SU-DHL-6 (cell line): ENCODE results near the gene ERMP1.

Source experiments
- H2AFZ ChIP-seq: fragments of 200-600 bp; sonication (generic); 2 replicates; pipeline ENCODE4 v1.6.1; 2014; ENCODE audit warnings: low read depth, mild to moderate bottlenecking, moderate library complexity, mixed read lengths, antibody characterized with exemption, low read length; ENCODE audit not compliant: severe bottlenecking
- H3F3A ChIP-seq: fragments of 200-600 bp; shearing (Covaris generic); 2 replicates; pipeline ENCODE4 v1.6.0; 2016; ENCODE audit warnings: antibody characterized with exemption, mild to moderate bottlenecking; ENCODE audit not compliant: insufficient read depth
- H3K27ac ChIP-seq: fragments of 200-600 bp; sonication (generic); 2 replicates; pipeline ENCODE4 v1.5.1; 2016; ENCODE audit warnings: low read depth, mild to moderate bottlenecking, low read length, moderate library complexity, mixed read lengths
- H3K27me3 ChIP-seq: fragments of 200-600 bp; sonication (generic), shearing (Covaris generic); 2 replicates; pipeline ENCODE4 v1.6.0; 2014; ENCODE audit warnings: mild to moderate bottlenecking, low read length
- H3K36me3 ChIP-seq: fragments of 200-600 bp; sonication (generic); 2 replicates; pipeline ENCODE4 v1.6.1; 2014; ENCODE audit warnings: mild to moderate bottlenecking, low read length, mixed read lengths
- H3K4me2 ChIP-seq: fragments of 300-600, 200-600 bp; shearing (Covaris generic), sonication (generic); 2 replicates; pipeline ENCODE4 v1.6.0; 2014; ENCODE audit warnings: low read length, low read depth, mild to moderate bottlenecking; ENCODE audit not compliant: poor library complexity, severe bottlenecking
- H3K4me3 ChIP-seq: fragments of 200-600 bp; sonication (generic); 2 replicates; pipeline ENCODE4 v1.5.1; 2014; ENCODE audit warnings: antibody characterized with exemption, low read length, mild to moderate bottlenecking, mixed read lengths; ENCODE audit not compliant: insufficient read depth, poor library complexity, severe bottlenecking
- H3K79me2 ChIP-seq: fragments of 200-600 bp; sonication (generic); 2 replicates; pipeline ENCODE4 v1.6.1; 2014; ENCODE audit warnings: mild to moderate bottlenecking, low read length, moderate library complexity; ENCODE audit not compliant: insufficient read depth
- H3K9ac ChIP-seq: fragments of 200-600 bp; sonication (generic); 2 replicates; pipeline ENCODE4 v1.7.0; 2014; ENCODE audit warnings: mild to moderate bottlenecking, low read length
- H3K9me2 ChIP-seq: fragments of 200-600 bp; sonication (generic); replicated peaks from 2 replicates; pipeline ENCODE4 v1.6.1; 2014; ENCODE audit warnings: low read length; ENCODE audit not compliant: insufficient read depth
- H3K9me3 ChIP-seq: fragments of 200-600 bp; sonication (generic); 2 replicates; pipeline ENCODE4 v1.6.1; 2014; ENCODE audit warnings: low read length, mixed read lengths; ENCODE audit not compliant: insufficient read depth
- H4K20me1 ChIP-seq: fragments of 200-600 bp; sonication (generic); 2 replicates; pipeline ENCODE4 v1.6.1; 2014; ENCODE audit warnings: low read depth, mild to moderate bottlenecking, antibody characterized with exemption, low read length, moderate library complexity, mixed read lengths
- EZH2phosphoT487 ChIP-seq: fragments of 200-600 bp; sonication (generic), shearing (Covaris generic); conservative IDR thresholded peaks from 2 replicates; pipeline ENCODE4 v1.6.1; 2018; ENCODE audit warnings: mild to moderate bottlenecking, antibody characterized with exemption, low read length, moderate library complexity, mixed read lengths
- TF ChIP-seq, protein P1 (sequence below): fragments of 200-600 bp; sonication (generic); IDR thresholded peaks from one replicate; pipeline ENCODE4 v1.5.1; 2017; ENCODE audit warnings: antibody characterized with exemption, mild to moderate bottlenecking, low read length, moderate library complexity; ENCODE audit not compliant: insufficient read depth, poor library complexity, severe bottlenecking

ERMP1 gene

DNA sequence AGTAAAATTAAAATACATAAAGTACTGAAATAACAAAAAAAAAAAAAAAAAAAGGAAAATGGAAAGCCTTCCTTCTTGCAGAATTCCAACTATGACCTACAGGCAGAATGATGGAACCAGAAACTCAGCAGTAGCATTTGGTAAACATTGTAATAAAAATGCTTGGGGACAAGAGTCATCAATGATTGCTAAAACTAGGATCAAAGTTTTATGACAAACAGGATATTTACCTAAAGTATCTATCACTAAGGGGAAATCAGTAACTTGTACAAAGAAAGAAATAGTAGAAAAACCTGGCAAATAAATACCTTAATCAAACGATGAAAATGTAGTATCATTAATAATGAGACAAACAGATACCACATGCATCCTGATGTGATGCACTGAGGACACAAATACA, 17.5 kb downstream of the ERMP1 start:
- Histone ChIP-seq H3K9me3 (no peaks in the 10 kb centered on the region), H3K9ac (no peak overlapping the region), H2AFZ (no peak overlapping the region), H3K27ac (no peak overlapping the region), H3K36me3 (peaks cover 26% of the 10 kb centered on the region), H3K27me3 (no peaks in the 10 kb centered on the region), H3K4me3 (no peak overlapping the region), H3K79me2 (no peaks in the 10 kb centered on the region), H3K4me2 (no peak overlapping the region), H4K20me1 (no peaks in the 10 kb centered on the region), H3F3A (0 out of 2 replicates have a peak, but pooled peaks cover 5% of the 10 kb centered on the region), H3K9me2 (no peaks in the 10 kb centered on the region)
- TF ChIP-seq EZH2phosphoT487, result no peak
- TF ChIP-seq, protein P1, sequence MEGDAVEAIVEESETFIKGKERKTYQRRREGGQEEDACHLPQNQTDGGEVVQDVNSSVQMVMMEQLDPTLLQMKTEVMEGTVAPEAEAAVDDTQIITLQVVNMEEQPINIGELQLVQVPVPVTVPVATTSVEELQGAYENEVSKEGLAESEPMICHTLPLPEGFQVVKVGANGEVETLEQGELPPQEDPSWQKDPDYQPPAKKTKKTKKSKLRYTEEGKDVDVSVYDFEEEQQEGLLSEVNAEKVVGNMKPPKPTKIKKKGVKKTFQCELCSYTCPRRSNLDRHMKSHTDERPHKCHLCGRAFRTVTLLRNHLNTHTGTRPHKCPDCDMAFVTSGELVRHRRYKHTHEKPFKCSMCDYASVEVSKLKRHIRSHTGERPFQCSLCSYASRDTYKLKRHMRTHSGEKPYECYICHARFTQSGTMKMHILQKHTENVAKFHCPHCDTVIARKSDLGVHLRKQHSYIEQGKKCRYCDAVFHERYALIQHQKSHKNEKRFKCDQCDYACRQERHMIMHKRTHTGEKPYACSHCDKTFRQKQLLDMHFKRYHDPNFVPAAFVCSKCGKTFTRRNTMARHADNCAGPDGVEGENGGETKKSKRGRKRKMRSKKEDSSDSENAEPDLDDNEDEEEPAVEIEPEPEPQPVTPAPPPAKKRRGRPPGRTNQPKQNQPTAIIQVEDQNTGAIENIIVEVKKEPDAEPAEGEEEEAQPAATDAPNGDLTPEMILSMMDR, result no peak

DNA sequence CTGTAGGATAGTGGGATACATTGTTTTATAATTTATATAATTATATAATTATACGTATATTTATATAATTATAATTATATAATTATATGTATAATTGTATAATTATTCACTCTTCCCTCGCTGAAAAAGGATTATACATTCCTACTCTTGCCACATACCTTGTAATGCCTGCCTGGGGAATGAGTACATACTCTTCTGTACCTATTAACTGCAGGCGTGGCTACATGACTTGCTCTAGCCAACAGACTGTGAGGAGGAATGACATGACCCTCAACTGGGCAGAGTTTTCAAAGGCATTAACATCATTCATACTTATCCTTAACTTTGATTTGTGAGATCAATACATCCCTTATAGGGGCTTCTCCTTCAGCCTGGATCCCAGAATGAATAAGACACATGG, 19.1 kb downstream of the ERMP1 start:
- Histone ChIP-seq H4K20me1 (no peaks in the 10 kb centered on the region), H3K9me3 (no peaks in the 10 kb centered on the region), H3K36me3 (peaks cover 27% of the 10 kb centered on the region), H3K9me2 (no peaks in the 10 kb centered on the region), H3K27ac (no peak overlapping the region), H3F3A (0 out of 2 replicates have a peak, but pooled peaks cover 5% of the 10 kb centered on the region), H3K4me2 (no peak overlapping the region), H2AFZ (no peak overlapping the region), H3K4me3 (no peak overlapping the region), H3K9ac (no peak overlapping the region), H3K79me2 (no peaks in the 10 kb centered on the region), H3K27me3 (no peaks in the 10 kb centered on the region)
- TF ChIP-seq EZH2phosphoT487, result no peak
- TF ChIP-seq, protein P1, result no peak

DNA sequence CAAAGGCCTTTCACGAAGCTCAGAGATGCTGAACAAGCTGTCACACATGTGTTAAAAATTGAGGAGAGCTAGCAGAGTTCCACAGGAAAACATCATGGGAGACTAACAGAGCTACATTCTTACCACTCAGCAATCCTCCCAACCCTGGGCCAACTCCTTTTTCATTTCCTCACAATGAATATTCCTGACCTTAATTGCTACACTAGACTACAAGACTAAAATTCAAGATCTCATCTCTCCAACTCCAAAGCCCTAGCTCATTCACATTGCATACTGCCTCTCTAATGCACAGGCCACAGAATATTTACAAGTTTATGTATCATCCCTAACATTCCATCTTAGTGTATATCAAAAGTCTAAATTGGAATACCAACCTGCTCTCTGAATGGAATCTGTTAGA, 21.2 kb downstream of the ERMP1 start:
- TF ChIP-seq, protein P1, result no peak
- no peak for TF ChIP-seq EZH2phosphoT487
- H3K9me2 ChIP-seq, result no peaks in the 10 kb centered on the region
- 0 out of 2 replicates have a peak, but pooled peaks cover 5% of the 10 kb centered on the region for H3F3A ChIP-seq
- H3K4me2 ChIP-seq, result no peak overlapping the region
- H3K27me3 ChIP-seq, result no peaks in the 10 kb centered on the region
- H4K20me1 ChIP-seq, result no peaks in the 10 kb centered on the region
- peaks cover 31% of the 10 kb centered on the region for H3K36me3 ChIP-seq
- no peak overlapping the region for H3K27ac ChIP-seq
- no peak overlapping the region for H3K9ac ChIP-seq
- no peaks in the 10 kb centered on the region for H3K9me3 ChIP-seq
- H3K4me3 ChIP-seq, result no peak overlapping the region
- no peak overlapping the region for H2AFZ ChIP-seq
- H3K79me2 ChIP-seq, result no peaks in the 10 kb centered on the region
